Skeletal muscle cell (primary cell): ENCODE data around the gene FRMD4A.

Experiments used
- DNase-seq: peaks from one replicate; pipeline ENCODE4 v3.0.0-alpha.2; 2010; ENCODE audit warnings: low read depth
- H3K4me3 ChIP-seq: 2 replicates; pipeline ENCODE4 v1.5.1; 2011; ENCODE audit warnings: low read depth, mild to moderate bottlenecking, control low read depth, low read length, moderate library complexity

The FRMD4A gene

GRCh38 chr10:14010769-14011574 is 319.8 kb downstream of the FRMD4A start:
- H3K4me3 ChIP-seq: no peak overlapping the region
- DNase-seq: no peak

- peak; percentile 63 for DNase-seq
- peak overlapping the region; percentile 57 for H3K4me3 ChIP-seq
These were observed 320.6 kb downstream of the FRMD4A start for GRCh38 chr10:14010101-14010558.

GRCh38 chr10:14009371-14010100 is 321.2 kb downstream of the FRMD4A start:
- H3K4me3 ChIP-seq: peak overlapping the region; percentile 57
- DNase-seq: peak; percentile 59

GRCh38 chr10:14008740-14009080 is 322.0 kb downstream of the FRMD4A start:
- no peak for DNase-seq
- H3K4me3 ChIP-seq: peak overlapping the region; percentile 57

GRCh38 chr10:14004536-14004935 is 326.2 kb downstream of the FRMD4A start:
- H3K4me3 ChIP-seq: no peak overlapping the region
- no peak for DNase-seq

GRCh38 chr10:14003517-14004184 is 327.1 kb downstream of the FRMD4A start:
- DNase-seq: no peak
- no peak overlapping the region for H3K4me3 ChIP-seq

GRCh38 chr10:14001298-14002040 is 329.3 kb downstream of the FRMD4A start:
- H3K4me3 ChIP-seq: no peak overlapping the region
- DNase-seq: no peak

- no peak for DNase-seq
These were observed 332.4 kb downstream of the FRMD4A start for GRCh38 chr10:13998163-13998835.

GRCh38 chr10:13997650-13998049 is 333.1 kb downstream of the FRMD4A start:
- H3K4me3 ChIP-seq: no peak overlapping the region
- DNase-seq: no peak

More at GRCh38 chr10:13998163-13998835, 332.4 kb downstream of the FRMD4A start:
- no peak overlapping the region for H3K4me3 ChIP-seq

- DNase-seq: no peak
- H3K4me3 ChIP-seq: no peak overlapping the region
These were observed 335.8 kb downstream of the FRMD4A start for GRCh38 chr10:13994932-13995331.

GRCh38 chr10:13993673-13994089 is 337.0 kb downstream of the FRMD4A start:
- H3K4me3 ChIP-seq: no peak overlapping the region
- no peak for DNase-seq

GRCh38 chr10:13993169-13993568 is 337.6 kb downstream of the FRMD4A start:
- no peak overlapping the region for H3K4me3 ChIP-seq
- peak; percentile 85 for DNase-seq

- no peak overlapping the region for H3K4me3 ChIP-seq
- DNase-seq: no peak
These were observed 339.4 kb downstream of the FRMD4A start for GRCh38 chr10:13991353-13991752.

- H3K4me3 ChIP-seq: no peak overlapping the region
- DNase-seq: no peak
These were observed 339.8 kb downstream of the FRMD4A start for GRCh38 chr10:13990946-13991345.

GRCh38 chr10:13990392-13990805 is 340.3 kb downstream of the FRMD4A start:
- H3K4me3 ChIP-seq: no peak overlapping the region
- DNase-seq: no peak

- H3K4me3 ChIP-seq: no peak overlapping the region
- DNase-seq: no peak
These were observed 341.1 kb downstream of the FRMD4A start for GRCh38 chr10:13989616-13990015.

GRCh38 chr10:13987446-13987845 is 343.3 kb downstream of the FRMD4A start:
- no peak overlapping the region for H3K4me3 ChIP-seq
- DNase-seq: peak; percentile 85

GRCh38 chr10:13984647-13985155 is 346.0 kb downstream of the FRMD4A start:
- DNase-seq: no peak
- no peak overlapping the region for H3K4me3 ChIP-seq

- no peak for DNase-seq
- H3K4me3 ChIP-seq: no peak overlapping the region
These were observed 347.7 kb downstream of the FRMD4A start for GRCh38 chr10:13983035-13983434.
